GM19438 (cell line): ENCODE results near the gene PRR36.

ENCODE experiments used
- ATAC-seq: cut with Tn5 transposase; IDR thresholded peaks from one replicate; pipeline ENCODE4 v1.9.1; 2021; ENCODE audit warnings: low read depth; ENCODE audit not compliant: unreplicated experiment

Gene PRR36

GRCh38 chr19:7848779-7849457 lies 25.3 kb downstream of the PRR36 start:
- ATAC-seq: no peak

- ATAC-seq: no peak
These were observed 26.5 kb downstream of the PRR36 start for GRCh38 chr19:7847664-7848063.

DNA sequence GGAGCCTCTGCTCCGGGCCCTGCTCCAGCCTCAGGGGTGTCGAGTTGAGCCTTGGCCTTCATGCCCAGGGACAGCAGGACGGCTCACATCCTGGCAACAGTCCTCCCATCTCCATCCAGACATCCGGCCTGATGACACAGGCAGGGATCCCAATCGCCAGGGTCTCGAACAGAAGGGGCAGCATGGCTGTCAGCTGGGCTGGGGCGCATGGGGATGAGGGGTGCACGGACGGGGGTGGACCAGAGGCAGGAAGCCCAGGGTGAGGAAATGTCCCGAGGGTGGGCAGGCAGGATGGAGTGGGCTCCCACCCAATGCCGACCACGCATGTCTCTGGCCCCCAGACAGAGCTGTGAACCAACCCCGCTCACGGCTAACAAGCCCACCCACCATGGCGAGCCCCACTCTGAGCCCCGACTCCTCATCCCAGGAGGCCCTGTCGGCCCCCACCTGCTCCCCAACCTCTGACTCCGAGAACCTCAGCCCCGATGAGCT lies 28.0 kb downstream of the PRR36 start:
- no peak for ATAC-seq

DNA sequence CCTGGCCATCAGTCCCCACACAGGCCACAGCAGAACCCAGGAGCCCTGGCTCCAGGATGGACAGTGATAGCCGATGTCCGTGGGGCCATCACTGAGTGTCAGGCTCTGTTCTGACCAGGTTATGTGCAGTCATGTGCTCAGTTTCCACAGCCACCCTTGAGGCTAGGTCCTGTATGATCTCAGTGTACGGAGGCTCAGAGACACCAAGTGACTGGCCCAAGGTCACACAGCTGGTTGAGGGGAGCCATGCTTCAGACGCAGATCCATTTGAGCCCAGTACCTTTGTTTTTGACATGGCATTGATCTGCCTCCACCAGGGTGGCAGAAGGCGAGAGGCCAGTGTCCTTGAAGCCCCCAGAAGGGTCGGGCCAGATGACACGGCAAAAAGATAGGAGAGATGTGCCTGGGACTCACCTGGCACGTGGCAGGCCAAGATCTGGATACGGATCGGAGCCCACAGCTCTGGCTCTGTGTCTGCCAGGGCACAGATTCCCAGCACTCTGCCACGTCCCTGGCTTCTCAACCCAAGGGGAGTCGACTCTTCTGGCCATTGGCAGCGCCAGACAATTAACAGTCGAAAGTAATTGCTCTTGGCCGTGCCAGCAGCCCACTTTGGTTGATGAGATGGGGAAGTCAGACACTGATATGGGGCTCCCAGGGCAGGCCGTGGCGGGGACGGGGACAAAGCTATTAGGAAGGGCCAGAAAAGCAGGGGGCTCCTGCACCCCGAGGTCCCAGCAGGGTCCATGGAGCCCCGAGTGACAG lies 28.6 kb downstream of the PRR36 start:
- ATAC-seq: no peak

DNA sequence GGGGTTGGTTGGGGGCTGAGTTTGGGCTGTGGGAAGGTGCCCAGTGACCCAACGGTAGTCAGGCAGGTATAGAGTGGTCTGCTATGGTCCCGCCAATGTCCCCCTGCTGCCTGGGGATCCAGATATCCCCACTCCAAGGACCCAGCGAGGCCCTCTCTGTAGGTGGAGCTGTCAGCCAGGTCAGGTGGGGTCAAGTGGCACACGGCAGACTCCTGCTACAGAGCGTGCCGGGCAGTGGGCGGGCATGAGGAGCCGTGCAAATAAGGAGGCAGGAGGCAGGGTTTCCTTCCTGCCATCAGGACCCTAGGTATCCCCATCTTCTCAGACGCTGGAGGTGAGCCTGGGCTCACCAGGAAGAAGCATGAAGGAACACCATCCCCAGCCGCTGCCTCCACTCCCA lies 29.2 kb downstream of the PRR36 start:
- no peak for ATAC-seq

DNA sequence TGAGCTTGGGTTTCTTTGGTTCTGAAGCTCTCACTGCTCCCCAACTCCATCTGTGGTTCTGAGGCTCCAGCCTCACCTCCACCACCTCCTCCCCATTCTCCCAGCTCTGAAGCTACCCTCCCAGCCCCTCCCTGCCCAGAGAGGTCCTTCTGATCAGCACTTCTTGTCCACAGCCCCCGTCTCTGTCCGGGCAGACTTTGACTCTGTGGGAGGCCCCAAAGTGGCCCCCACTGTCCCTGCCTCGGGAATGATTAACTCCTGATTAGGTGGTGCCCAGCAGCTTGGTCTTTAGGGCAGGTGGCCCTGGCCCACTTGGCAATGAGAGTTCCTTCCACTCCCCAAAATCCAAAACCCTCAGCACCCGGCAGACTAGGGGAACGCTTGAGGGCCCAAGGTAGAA lies 29.8 kb downstream of the PRR36 start:
- ATAC-seq: no peak

- no peak for ATAC-seq
These were observed 30.7 kb downstream of the PRR36 start for GRCh38 chr19:7843521-7843920.

DNA sequence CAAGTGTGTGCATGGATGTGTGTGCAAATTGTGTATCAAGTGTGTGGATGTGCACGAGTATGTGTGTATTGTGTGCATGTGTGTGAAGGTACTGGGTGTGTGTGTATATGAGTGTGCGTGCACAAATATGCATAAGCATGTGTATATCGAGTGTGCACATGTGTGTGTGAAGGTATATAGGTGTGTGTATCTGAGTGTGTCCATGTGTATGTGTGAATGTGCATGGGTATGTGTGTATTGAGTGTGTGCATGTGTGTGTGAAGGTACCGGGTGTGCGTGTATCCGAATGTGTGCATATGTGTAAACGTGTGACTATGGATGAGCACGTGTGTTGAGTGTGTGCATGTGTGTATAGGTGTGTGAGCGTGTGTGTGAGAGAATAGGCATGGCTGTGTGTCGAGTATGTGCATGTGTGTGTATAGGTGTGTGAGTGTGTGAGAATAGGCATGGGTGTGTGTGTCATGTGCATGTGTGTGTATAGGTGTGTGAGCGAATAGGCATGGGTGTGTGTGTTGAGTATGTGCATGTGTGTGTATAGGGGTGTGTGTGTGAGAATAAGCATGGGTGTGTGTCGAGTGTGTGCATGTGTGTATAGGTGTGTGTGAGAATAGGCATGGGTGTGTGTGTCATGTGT lies 31.4 kb downstream of the PRR36 start:
- no peak for ATAC-seq

- no peak for ATAC-seq
These were observed 32.2 kb downstream of the PRR36 start for GRCh38 chr19:7841751-7842660.

DNA sequence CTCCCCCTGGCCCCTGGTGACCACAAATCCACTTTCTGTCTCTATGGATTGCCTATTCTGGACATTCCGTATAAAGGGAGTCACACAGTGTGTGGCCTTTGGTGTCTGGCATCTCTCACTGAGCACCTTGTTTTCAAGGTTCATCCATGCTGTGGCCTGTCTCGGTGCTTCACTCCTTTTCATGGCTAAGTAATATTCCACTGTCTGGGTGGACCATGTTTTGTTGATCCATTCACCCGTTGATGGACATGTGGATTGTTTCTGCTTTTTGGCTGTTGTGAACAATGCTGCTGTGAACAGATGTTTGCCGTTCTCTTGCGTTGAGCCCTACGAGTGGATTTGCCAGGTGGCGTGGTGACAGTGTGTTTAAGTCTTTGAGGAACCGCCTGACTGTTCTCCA lies 33.6 kb downstream of the PRR36 start:
- ATAC-seq: no peak

GRCh38 chr19:7839476-7839875 lies 34.7 kb downstream of the PRR36 start:
- ATAC-seq: no peak

DNA sequence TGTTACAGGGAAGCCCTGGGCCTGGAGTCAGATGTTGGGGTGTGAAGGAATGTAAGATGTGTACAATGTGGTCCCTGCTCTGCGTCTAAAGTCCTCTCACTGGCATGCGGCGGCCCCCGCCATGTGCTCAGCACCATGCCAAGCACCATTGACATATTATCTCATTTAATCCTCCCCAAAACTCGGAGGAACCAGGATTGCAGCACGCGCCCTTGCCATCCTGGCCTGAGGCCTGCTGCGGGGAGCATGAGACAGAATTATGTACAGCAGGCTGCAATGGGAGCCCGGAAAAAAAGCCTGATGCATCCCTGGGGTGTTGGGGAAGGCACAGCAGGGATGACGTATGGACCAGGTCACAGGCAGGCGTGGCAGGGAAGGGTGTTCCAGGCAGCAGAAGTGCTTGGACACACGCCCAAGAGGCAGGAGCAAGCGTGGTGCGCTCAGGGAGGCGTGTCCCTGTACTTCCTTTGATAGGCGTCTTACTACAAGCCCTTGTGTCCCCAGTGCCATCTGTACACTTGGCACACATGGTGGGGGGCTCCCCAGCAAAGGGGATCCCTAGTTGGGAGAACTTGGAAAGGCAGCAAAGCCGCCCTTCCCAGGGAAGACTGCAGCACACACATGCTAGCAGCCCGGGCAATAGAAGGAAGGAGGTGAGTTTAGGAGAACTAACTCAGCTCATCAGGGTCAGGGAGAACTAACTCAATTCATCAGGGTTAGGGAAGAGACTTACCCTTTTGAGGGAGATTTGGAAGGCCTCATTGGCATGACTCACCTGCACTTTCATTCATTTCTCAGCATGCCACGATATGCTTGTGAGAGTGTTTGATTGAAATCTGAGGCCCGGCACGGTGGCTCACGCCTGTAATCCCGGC lies 40.7 kb downstream of the PRR36 start:
- no peak for ATAC-seq

- no peak for ATAC-seq
These were observed 41.4 kb downstream of the PRR36 start for GRCh38 chr19:7832781-7833180.

DNA sequence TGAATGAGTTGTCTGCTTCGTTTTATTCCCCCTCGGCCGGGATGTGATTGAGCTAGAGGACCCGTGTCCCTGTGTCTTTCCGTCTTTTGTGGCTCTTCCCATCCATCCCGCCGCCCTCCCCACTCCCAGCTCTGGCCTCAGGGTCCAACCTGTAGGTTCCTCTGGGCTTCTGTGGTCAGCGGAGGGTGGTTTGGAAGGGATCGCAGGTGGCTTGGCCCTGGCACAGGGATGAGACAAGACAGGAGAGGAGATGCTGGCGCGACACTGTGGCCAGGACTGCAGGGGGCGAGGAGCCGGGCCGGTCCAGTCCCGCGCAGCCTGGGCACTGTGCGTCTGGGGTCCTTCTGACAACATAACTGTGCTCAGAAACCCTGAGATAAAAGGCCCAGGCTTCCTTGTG lies 42.2 kb downstream of the PRR36 start:
- ATAC-seq: no peak

GRCh38 chr19:7831452-7831851 lies 42.7 kb downstream of the PRR36 start:
- ATAC-seq: no peak

- ATAC-seq: no peak
These were observed 43.4 kb downstream of the PRR36 start for GRCh38 chr19:7830823-7831222.

GRCh38 chr19:7830272-7830771 lies 43.9 kb downstream of the PRR36 start:
- ATAC-seq: no peak

DNA sequence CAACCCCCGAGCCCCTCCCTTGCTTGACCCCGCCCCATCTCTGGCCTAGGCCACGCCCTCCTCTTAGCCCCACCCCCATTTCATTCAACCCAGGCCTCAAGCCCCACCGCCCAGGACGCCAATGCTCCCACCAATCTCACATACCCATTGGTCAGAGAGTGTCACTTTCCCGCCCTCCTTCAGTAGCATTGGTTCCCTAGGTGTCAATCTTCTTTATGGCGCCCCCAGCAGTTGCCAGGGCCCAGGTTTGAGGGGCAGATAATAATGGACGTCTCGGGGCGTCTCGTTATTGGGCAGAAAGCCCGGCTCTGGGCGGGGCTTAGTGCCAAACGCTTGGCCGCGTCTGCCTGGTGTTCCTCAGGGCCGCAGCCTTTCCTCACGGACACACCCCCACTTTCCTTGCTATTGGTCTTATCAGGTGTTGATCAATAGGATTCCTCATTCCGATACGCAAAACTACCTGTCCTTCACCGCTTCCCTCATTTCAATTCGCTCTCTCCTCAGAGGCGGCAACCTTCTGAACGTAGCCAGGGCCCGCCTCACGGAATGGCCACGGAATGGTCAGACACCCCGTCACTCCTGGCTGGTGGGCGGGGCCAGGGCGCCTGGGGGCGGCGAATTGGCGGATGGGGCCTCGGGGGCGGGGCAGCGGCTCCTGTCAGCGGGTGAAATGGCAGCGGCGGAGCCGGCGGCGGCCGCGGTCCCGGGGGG lies 44.5 kb downstream of the PRR36 start, which contains the start of gene EVI5L:
Gene EVI5L, plus strand, starts transcription at position 658 of the 711 bp plus-strand sequence. CDS start 16,325 bp downstream, outside the sequence.
- peak; percentile 88 for ATAC-seq

DNA sequence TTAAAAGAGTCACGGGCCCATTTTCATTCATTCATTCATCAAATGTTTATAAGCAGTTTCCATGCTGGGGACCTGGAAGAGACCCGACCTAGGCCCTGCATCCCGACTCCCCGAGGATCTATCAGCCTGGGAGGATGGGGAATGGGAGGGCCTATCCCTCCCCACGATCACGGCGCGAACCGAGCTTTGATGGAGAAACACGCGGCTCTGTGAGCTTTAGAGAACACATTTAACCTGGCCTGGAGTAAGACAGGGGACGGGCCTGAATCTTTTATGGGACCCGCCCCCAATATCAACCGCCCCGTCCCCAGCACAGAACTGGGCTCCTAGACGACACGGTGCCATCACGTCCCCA lies 45.0 kb downstream of the PRR36 start:
- ATAC-seq: no peak
